Activated CD8-positive, alpha-beta memory T cell treated with anti-CD3 and anti-CD28 coated beads, Interleukin-2, amount 50 U/mL, for 48 hours (primary cell): ENCODE results near the gene TOPAZ1.

ENCODE experiments used
- DNase-seq: peaks from one replicate; pipeline ENCODE4 v3.0.0-alpha.2; 2020

Gene TOPAZ1

GRCh38 chr3:44248152-44248551 lies 6.5 kb downstream of the TOPAZ1 start:
- no peak for DNase-seq

GRCh38 chr3:44252332-44252959 lies 10.8 kb downstream of the TOPAZ1 start:
- DNase-seq: no peak

- DNase-seq: no peak
These were observed 17.7 kb downstream of the TOPAZ1 start for GRCh38 chr3:44259404-44259803.

- DNase-seq: no peak
These were observed 22.5 kb downstream of the TOPAZ1 start for GRCh38 chr3:44264146-44264545.

- DNase-seq: no peak
These were observed 24.1 kb downstream of the TOPAZ1 start for GRCh38 chr3:44265815-44266214.

- no peak for DNase-seq
These were observed 30.5 kb downstream of the TOPAZ1 start for GRCh38 chr3:44272191-44272590.

- no peak for DNase-seq
These were observed 36.2 kb downstream of the TOPAZ1 start for GRCh38 chr3:44277925-44278324.

- no peak for DNase-seq
These were observed 38.4 kb downstream of the TOPAZ1 start for GRCh38 chr3:44280077-44280476.

- no peak for DNase-seq
These were observed 38.9 kb downstream of the TOPAZ1 start for GRCh38 chr3:44280631-44281030.

- no peak for DNase-seq
These were observed 43.3 kb downstream of the TOPAZ1 start for GRCh38 chr3:44284949-44285348.

- no peak for DNase-seq
These were observed 48.3 kb downstream of the TOPAZ1 start for GRCh38 chr3:44289882-44290462.

- DNase-seq: no peak
These were observed 50.6 kb downstream of the TOPAZ1 start for GRCh38 chr3:44292276-44292675.

GRCh38 chr3:44292947-44293346 lies 51.3 kb downstream of the TOPAZ1 start:
- no peak for DNase-seq

GRCh38 chr3:44297255-44297654 lies 55.6 kb downstream of the TOPAZ1 start:
- no peak for DNase-seq

- DNase-seq: no peak
These were observed 60.1 kb downstream of the TOPAZ1 start for GRCh38 chr3:44301746-44302145.

- DNase-seq: no peak
These were observed 67.8 kb downstream of the TOPAZ1 start for GRCh38 chr3:44309500-44309899.

- no peak for DNase-seq
These were observed 77.2 kb downstream of the TOPAZ1 start for GRCh38 chr3:44318891-44319311.

GRCh38 chr3:44321335-44321734 lies 79.6 kb downstream of the TOPAZ1 start:
- no peak for DNase-seq

GRCh38 chr3:44323341-44323955 lies 81.8 kb downstream of the TOPAZ1 start:
- DNase-seq: no peak

- no peak for DNase-seq
These were observed 82.9 kb downstream of the TOPAZ1 start for GRCh38 chr3:44324584-44324983.

- no peak for DNase-seq
These were observed 84.3 kb downstream of the TOPAZ1 start for GRCh38 chr3:44326019-44326418.

- no peak for DNase-seq
These were observed 84.8 kb downstream of the TOPAZ1 start for GRCh38 chr3:44326515-44326914.

GRCh38 chr3:44329946-44330345 lies 88.3 kb downstream of the TOPAZ1 start:
- no peak for DNase-seq

- DNase-seq: no peak
These were observed 88.8 kb downstream of the TOPAZ1 start for GRCh38 chr3:44330444-44330843.

GRCh38 chr3:44334326-44334725 lies 92.6 kb downstream of the TOPAZ1 start:
- DNase-seq: no peak
